Head of caudate nucleus (tissue), 42 donors: ENCODE measurements around the gene JUND.

ENCODE experiments used
- DNase-seq, 42 donors: peaks; one replicate each; pipeline versions ENCODE4 v3.0.0 to v3.0.0-alpha.2; 2020 to 2021; ENCODE audit warnings: mixed read lengths in 7 of 42
- intact Hi-C: fragments of 100-400 bp; cut with DNase I; formaldehyde crosslinking; loops from one replicate; pipeline ENCODE4 v1.15.0; 2022

Gene JUND

DNA sequence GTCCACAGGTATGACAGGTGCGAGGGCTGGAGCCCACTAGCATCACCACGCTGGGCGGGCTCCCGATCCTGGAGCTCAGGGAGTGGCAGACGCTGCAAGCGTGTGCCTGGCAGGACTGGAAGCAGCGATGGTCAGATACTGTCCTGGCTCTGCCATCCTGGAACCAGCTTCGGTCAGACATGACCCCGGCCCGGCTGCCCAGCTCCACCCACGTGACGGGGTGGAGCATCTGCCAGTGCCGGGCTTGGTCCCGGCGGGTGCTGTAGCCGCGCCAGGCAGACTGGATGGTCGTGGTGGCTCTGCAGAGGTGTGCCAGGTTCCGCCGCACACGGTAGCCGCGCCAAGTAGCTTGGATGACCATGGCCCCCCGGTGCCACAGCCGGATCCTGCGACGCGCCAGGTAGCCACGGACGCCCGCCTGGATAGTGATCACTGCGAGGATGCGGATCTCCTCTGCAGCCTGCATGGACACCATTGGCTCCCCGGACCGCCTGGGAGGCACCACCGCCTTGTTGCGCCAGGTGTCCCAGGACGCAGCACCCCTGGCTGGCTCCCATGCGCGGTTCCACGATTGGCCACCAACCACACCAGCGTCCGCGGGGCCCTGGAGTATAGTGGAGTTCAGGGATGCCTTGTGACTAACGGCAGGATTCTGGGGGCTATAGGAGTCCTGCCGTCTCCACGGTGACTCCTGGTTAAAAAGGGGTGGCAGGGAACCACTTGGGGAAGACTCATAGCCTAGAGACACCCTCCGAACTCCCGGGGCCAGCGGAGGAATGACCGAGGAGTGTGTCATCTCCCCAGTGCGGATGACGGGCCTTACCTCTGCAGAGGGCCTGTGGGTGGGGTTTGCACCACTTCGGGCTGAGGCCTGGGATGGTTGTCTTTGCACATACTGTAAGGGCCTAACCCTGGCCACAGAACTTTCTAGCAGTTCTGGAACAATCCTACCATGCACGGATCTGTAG is 23.6 kb downstream of the JUND start:
- intact Hi-C loops = loop anchor here (5.0 kb wide), 1 partner anchor 60 kb away; no protein-coding TSS in a partner anchor
- DNase-seq = no peak

DNA sequence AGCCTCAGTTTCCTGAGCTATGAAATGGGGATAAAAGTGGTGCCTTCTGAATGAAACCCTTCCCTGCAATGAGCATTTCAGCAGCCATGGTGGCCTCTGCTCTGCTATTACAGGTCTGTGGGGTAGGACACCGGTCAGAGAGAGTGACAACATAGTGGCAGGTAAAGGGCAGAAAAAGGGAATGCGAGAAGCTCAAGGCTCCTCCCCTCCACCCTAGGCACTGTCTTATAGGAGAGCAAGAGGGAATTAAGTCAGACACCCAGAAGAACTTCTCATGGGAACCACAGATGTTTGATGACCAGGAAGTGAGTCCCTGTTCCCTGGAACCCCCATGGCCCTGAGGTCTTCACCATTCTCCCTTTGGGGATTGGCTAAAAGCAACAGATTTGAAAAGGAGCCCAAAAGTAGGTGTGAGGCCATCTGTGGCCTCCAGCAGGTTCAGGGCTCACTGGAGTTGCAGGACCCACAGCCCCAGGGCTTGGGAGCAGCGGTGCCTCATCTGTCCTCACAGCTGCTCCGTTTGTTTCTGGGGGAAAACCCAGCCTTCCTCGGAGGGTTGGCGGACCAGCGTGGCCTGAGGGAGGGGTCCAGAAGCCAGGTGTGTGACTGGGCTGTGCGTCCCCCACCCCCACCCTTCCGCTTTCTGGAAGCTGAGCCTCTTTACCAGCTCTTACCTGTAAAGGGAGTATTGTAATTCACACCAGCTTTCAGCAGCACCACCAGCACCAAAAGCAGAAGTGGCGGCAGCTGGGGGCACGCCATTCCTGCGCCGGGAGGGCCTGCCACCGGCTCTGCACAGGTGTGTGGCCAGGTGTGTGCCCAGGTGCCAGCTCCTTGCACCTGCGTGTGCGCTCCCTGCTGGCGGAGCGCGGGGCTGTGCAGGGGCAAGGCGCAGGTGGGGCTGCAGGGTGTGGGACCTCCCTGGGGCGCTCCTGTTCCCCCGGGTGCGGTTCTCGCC is 26.6 kb downstream of the JUND start:
- no peak for DNase-seq
- intact Hi-C loops = loop anchor here (5.0 kb wide), 2 partner anchors 43 to 58 kb away; no protein-coding TSS in a partner anchor

DNA sequence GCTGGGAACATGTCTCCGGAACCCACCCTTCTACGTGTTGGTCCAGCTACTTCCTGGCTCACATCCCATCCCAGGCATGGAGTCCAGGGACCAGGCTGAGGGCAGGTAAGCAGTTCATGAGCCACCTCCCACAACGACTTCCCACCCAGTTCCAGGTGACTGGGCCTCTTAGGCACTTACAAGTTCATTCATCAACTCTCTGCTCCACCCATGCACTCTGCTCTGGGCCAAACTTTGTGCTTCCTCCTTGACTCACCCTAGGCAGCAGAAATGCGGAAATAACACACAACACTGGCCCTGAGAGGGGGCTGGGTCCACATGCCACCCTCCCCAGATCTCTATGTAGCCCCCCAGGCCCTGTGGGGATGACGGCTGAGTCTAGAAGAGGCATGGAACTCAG is 27.7 kb downstream of the JUND start:
- peak in 2 of 42 donors; percentile 12 to 37 for DNase-seq

DNA sequence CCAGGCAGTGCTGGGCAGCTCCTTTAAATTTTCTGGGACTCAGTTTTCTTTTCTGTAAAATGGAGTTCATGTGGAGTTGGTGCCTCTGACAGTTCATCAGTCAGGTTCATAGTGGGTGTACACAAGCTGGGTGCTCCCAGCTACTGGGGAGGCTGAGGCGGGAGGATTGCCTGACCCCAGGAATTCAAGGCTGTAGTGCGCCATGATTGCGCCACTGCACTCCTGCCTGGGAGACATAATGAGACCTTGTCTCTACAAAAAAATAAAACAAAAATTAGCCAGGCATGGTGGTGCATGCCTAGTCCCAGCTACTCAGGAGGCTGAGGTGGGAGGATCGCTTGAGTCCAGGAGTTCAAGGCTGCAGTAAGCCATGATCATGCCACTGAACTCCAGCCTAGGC is 28.3 kb downstream of the JUND start:
- intact Hi-C loops = loop anchor here (5.0 kb wide), 1 partner anchor 41 kb away; no protein-coding TSS in a partner anchor
- no peak for DNase-seq

More for the DNA sequence above, 27.7 kb downstream of the JUND start:
- intact Hi-C loops = loop anchor here (5.0 kb wide), 1 partner anchor 41 kb away; no protein-coding TSS in a partner anchor

DNA sequence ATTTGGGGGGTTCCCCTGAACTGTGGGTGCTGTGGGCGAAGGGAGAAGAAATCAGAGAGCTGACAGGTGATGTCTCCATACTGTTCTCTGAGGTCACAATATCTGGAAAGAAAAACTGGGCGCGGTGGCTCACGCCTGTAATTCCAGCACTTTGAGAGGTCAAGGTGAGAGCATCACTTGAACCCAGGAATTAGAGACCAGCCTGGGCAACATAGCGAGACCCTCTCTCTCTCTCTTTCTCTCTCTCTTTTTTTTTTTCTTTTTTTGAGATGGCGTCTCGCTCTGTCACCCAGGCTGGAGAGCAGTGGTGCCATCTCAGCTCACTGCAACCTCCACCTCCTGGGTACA is 29.1 kb downstream of the JUND start:
- intact Hi-C loops = loop anchor here (5.0 kb wide), 1 partner anchor 40 kb away; no protein-coding TSS in a partner anchor
- no peak for DNase-seq

DNA sequence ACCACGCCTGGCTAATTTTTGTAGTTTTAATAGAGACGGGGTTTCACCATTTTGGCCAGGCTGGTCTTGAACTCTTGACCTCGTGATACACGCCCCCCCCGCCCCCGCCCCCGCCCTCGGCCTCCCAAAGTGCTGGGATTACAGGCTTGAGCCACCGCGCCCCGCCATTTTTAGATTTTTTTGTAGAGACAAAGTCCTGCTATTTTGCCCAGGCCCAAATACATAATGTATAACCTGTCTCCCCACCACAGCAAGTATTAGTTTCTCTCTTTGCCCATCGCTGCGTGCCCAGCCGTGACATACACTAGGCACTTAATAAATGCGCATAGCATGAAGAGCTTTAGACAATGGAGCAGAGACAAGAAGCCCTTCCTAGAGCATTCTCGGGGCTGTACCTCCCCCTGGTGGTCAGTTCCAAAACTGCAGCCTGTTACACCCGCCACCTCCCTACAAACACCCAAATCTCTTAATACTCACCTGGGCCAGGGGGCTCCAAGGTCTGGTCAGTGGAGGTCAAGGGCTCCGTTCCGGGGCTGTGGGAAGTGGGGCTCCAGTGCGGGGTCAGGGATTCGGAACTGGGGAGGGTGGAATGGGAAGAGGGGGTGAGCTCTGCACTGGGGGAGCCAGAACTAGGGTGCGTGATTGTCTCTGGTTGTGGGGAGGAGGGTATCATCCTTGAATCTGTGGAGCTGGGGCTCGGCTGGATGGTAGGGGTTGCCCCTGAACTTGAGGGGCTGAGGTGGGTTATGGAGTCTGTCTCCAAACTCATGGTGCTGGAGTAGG is 29.6 kb downstream of the JUND start:
- peak; percentile 26 to 92 (median 82) for DNase-seq
- intact Hi-C loops = loop anchor here (5.0 kb wide), 1 partner anchor 39 kb away; no protein-coding TSS in a partner anchor

DNA sequence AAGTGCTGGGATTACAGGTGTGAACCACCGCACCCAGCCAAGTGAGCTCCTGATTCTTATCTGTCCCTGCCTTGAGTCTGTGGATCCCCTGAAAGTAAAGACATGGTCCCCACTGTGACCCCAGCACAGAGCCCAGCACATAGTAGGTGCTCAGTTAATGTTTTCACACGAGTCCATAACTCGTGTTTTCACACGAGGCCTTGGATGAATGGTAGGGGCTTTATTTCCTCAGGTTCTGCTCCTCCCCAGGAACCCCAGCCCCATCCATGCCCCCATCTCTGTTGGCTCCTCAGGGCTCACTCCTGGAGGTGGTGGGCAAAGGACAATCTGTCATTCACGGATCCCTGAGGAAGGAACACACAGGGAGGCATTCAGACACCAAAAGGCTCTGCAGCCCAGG is 31.6 kb downstream of the JUND start:
- intact Hi-C loops = loop anchor here (5.0 kb wide), 1 partner anchor 38 kb away; no protein-coding TSS in a partner anchor
- no peak for DNase-seq

DNA sequence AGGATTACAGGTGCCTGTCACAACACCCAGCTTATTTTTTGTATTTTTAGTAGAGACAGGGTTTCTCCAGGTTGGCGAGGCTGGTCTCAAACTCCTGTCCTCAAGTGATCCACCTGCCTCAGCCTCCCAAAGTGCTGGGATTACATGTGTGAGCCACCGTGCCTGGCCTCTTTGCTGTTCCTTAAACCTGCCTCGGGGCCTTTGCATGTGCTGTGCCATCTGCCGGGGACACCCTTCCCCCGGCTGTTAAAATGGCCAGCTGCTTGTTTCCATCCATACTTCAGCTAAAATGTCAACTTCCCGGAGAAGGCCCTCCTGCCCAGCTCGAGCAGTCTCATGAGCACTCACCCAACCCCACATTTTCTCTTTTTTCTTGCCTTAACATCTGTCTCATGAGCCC is 36.1 kb downstream of the JUND start:
- no peak for DNase-seq
- intact Hi-C loops = no loop called here

DNA sequence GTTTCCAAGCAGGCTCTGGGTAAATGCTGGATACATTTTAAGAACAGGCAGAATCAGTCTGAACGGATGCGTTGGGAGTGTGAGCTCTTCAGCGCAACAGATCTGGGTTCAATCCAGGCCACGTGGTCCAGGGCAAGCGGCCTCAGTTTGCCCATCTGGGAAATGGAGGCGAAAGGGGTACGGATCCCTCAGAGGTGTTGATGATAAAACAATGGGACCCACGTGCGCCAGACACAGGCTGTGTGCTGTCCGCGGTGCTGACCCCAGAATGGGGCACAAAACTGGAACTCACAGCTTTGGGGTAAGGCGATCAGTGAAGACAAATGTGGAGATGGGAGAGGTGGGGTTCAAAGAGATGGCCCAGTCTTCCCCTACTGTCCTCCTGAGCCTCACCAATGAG is 42.1 kb downstream of the JUND start:
- intact Hi-C loops = no loop called here

DNA sequence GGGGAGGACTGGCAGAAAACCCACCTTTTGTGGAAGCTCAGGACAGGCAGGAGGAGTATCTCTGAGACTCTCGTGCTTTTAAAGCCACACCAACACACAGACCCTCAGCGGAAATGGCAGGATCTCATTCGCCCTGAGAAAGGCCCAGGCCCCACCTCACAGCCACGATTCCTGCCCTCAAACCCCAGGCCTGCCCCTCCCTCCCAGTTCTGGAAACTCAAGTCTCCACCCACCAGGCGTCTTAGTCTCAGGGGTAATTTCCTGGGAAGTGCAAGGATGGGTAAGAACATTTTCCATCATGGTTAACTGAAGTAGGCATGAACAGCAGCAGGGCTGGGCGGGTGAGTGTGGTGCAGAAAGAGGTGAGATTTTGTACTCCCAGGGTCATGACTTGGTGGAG is 47.2 kb downstream of the JUND start:
- no peak for DNase-seq
- intact Hi-C loops = no loop called here

More for the DNA sequence above, 42.1 kb downstream of the JUND start:
- no peak for DNase-seq

DNA sequence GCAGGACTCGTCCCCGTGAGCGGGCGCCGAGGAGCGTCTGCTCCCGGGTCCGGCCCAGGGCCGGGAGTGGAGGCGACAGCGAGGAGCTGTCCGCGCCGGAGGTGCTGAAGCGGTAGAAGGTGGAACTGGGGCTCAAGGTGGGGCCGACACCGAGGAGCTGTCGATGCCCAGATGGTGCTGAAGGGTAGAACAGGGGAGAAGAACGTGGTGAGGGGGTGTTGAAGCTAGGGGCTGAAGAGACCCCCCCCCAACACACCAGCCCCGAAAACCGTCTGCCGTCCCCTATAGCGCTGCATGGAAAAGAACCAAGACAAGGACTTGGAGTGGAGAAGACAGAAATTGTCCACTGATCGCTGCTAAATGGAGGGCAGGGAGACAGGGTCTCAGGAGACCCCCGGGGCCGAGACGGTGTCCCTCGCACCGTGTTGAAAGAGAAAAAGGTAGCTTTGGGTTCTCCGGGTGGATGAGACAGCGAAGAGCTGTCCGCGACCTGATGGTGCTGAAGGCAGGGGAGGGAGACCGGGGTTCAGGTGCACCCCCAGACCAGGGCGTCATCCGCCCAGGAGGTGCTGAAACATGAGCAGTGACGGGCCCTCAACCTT is 48.1 kb downstream of the JUND start:
- DNase-seq = peak in 6 of 42 donors; percentile 7 to 45 (median 30)
- intact Hi-C loops = no loop called here

DNA sequence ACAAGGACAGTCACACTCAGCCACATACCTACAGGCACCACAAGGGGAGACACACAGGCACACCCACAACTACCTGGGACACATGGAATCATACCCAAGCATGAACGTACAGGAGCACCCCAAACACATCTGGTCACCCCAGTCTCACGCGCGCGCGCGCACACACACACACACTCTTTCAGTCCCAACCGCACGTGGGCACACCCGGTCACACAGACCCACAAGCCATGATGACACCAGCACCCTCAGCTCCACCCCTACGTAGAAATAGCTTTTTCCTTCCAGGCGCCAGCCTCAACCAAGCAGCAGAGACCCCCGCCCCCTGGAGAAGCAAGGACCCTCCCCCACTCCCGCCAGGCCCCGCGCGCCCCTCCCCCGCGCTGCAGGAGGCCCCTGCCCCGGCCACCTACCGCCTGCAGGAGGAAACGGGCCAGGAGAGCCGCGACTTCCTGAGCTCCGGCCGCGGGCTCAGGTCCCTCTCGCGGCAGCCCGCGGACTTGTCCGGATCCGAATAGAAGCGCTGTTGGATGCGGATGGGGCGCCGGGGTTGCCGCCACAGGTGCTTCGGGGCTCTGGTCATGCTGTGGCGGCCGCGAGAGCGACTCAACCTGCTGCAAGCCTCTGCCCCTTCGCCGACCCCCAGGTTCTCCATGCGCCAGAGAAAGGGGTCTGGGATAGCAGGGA is 48.7 kb downstream of the JUND start:
- intact Hi-C loops = no loop called here
- peak in 2 of 42 donors; percentile 10 for DNase-seq

DNA sequence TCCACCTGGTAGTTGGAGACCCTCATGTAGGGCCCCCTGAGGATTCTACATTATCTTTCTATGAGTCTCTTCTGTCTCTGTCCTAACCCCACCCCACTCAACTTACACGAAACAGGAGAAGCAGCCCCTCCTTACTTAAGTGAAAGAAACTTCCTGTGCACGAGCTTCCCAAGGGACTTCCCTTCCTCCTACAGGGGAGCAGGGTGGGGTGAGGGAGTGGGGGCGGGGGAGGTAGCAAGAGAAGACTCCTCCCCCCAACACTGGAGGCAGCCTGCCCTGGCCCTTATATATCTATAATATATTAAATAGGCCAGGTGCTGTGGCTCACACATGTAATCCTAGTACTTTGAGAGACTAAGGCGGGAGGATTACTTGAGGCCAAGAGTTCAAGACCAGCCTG is 49.6 kb downstream of the JUND start:
- intact Hi-C loops = no loop called here
- DNase-seq = peak in 5 of 42 donors; percentile 22 to 38 (median 30)

DNA sequence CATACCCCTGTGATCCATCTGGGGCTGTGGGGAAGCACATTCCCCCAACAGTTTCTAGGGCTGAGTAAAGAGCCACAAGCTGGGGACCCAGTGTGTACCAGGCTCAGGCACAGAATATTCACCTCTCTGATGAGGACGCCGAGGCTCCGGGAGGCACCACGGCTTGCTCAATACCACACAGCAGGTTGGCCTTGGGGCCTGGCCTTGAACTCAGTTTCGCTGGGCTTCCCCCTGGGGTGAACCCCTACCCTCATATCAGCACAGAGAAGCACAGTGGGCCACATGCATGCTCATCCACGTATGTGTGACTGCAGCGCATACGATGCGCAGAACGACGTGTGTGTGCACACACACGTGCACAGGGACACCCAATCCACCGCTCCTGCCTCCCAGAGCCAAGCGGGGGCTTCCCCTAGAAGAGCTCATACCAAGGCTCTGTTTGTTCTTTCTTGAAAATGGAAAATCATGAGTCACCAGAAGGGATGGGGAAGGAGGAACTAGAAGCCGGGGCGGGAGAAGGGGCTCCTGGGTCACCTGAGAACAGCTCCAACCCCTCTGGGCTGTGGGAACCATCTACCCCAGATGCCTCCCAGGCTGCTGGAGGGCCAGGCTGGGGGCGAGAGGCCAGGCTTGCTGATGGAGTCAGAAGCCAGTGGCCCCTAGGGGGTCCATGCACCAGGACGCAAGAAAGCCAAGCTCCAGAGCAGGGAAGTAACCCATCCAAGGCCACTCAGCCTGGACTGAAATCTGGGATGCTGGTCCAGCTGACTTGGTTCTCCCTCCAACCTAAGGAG is 50.3 kb downstream of the JUND start:
- intact Hi-C loops = no loop called here
- DNase-seq = peak in 40 of 42 donors; percentile 16 to 85 (median 51)

DNA sequence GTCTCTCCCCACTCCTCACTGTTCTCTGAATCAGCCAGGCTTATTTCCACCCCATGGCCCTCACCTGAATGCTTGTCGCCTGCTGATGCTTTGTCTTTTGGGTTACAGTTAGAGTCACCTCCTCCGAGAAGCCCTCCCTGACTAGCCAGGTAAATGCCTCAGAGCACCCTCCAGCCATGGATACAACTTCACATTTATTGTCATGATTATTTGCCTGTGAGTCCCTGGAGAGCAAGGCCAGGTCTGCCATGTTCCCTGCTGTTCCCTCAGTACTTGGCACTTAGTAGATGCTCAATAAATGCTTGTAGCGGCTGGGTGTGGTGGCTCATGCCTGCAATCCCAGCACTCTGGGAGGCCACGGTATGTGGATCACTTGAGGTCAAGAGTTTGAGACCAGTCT is 51.5 kb downstream of the JUND start:
- DNase-seq = no peak
- intact Hi-C loops = no loop called here
